AG08396 (cell line): ENCODE results near the gene MCCD1.

Experiments used
- DNase-seq: peaks from one replicate; pipeline ENCODE4 v3.0.0; 2012; ENCODE audit warnings: low spot score, mixed read lengths

The MCCD1 gene

GRCh38 chr6:31572041-31572911 lies 43.5 kb downstream of the MCCD1 start, which contains the start of gene LTA:
LTA (plus strand) TSS chr6:31572289; CDS start chr6:31572743, 454 bp downstream.
- DNase-seq = no peak

- DNase-seq = no peak
These were observed 44.7 kb downstream of the MCCD1 start for GRCh38 chr6:31573239-31574105.

GRCh38 chr6:31574106-31575061 lies 45.6 kb downstream of the MCCD1 start:
- no peak for DNase-seq

GRCh38 chr6:31575335-31575901 lies 46.7 kb downstream of the MCCD1 start, which contains the start of gene TNF:
TNF (plus strand) TSS chr6:31575565; CDS start chr6:31575742, 177 bp downstream.
- DNase-seq = no peak

- no peak for DNase-seq
These were observed 47.4 kb downstream of the MCCD1 start for GRCh38 chr6:31575952-31576685.

- DNase-seq = no peak
These were observed 48.3 kb downstream of the MCCD1 start for GRCh38 chr6:31576897-31577578.

GRCh38 chr6:31577579-31577966 lies 48.8 kb downstream of the MCCD1 start:
- DNase-seq = no peak

- no peak for DNase-seq
These were observed 49.7 kb downstream of the MCCD1 start for GRCh38 chr6:31578184-31579118.

- no peak for DNase-seq
These were observed 50.4 kb downstream of the MCCD1 start for GRCh38 chr6:31579119-31579505.
